OCI-LY1 (cell line): ENCODE data around the gene ACO2.

Experiments used
- H2AFZ ChIP-seq: fragments of 200-600 bp; sonication (generic), shearing (Covaris generic); 2 replicates; pipeline ENCODE4 v1.6.0; 2014; ENCODE audit warnings: antibody characterized with exemption, mild to moderate bottlenecking, low read length
- H3F3A ChIP-seq: fragments of 200-600 bp; sonication (generic), shearing (Covaris generic); 2 replicates; pipeline ENCODE4 v1.6.0; 2014; ENCODE audit warnings: mild to moderate bottlenecking, antibody characterized with exemption, low read length, moderate library complexity; ENCODE audit not compliant: insufficient read depth
- H3K27ac ChIP-seq: fragments of 200-600 bp; sonication (generic); 2 replicates; pipeline ENCODE4 v1.5.1; 2014; ENCODE audit warnings: low read length, mixed run types, mild to moderate bottlenecking, low read depth; ENCODE audit not compliant: poor library complexity, severe bottlenecking
- H3K27me3 ChIP-seq: fragments of 200-600 bp; sonication (generic); 2 replicates; pipeline ENCODE4 v1.6.0; 2014; ENCODE audit warnings: antibody characterized with exemption, mild to moderate bottlenecking, low read length, moderate library complexity; ENCODE audit not compliant: insufficient read depth
- H3K36me3 ChIP-seq: fragments of 200-600 bp; sonication (generic); 2 replicates; pipeline ENCODE4 v1.6.1; 2014; ENCODE audit warnings: mild to moderate bottlenecking, antibody characterized with exemption, low read length, moderate library complexity, mixed read lengths; ENCODE audit not compliant: insufficient read depth
- H3K4me1 ChIP-seq: fragments of 200-600 bp; sonication (generic); 2 replicates; pipeline ENCODE4 v1.5.1; 2014; ENCODE audit warnings: mild to moderate bottlenecking, low read length, moderate library complexity; ENCODE audit not compliant: insufficient read depth, severe bottlenecking
- H3K4me2 ChIP-seq: fragments of 200-600 bp; sonication (generic), shearing (Covaris generic); 2 replicates; pipeline ENCODE4 v1.6.1; 2014; ENCODE audit warnings: low read length
- H3K4me3 ChIP-seq: fragments of 200-600 bp; sonication (generic); 2 replicates; pipeline ENCODE4 v1.5.1; 2014; ENCODE audit warnings: low read length, low read depth, mild to moderate bottlenecking, mixed read lengths; ENCODE audit not compliant: poor library complexity, severe bottlenecking
- H3K79me2 ChIP-seq: fragments of 200-600 bp; shearing (Covaris generic); 2 replicates; pipeline ENCODE4 v1.6.1; 2016; ENCODE audit warnings: mixed run types, low read length, mixed read lengths; ENCODE audit not compliant: insufficient read depth
- H3K9ac ChIP-seq: fragments of 200-600 bp; sonication (generic), shearing (Covaris generic); 2 replicates; pipeline ENCODE4 v1.6.1; 2014; ENCODE audit warnings: mild to moderate bottlenecking, low read length, mixed read lengths
- H3K9me2 ChIP-seq: fragments of 200-600 bp; sonication (generic), shearing (Covaris generic); 2 replicates; pipeline ENCODE4 v1.6.1; 2014; ENCODE audit warnings: low read depth, mild to moderate bottlenecking, low read length, mixed read lengths
- H3K9me3 ChIP-seq: fragments of 200-600 bp; shearing (Covaris generic); 2 replicates; pipeline ENCODE4 v1.6.1; 2014; ENCODE audit warnings: low read length, mixed read lengths
- H4K20me1 ChIP-seq: fragments of 200-600 bp; sonication (generic), shearing (Covaris generic); 2 replicates; pipeline ENCODE4 v1.6.0; 2016; ENCODE audit warnings: mild to moderate bottlenecking, low read length; ENCODE audit not compliant: insufficient read depth
- EZH2 ChIP-seq: fragments of 200-600 bp; sonication (generic), shearing (Covaris generic); IDR thresholded peaks from 2 replicates; pipeline ENCODE4 v1.8.0; 2017; ENCODE audit warnings: borderline replicate concordance, mixed run types, mild to moderate bottlenecking, antibody characterized with exemption, low read length, moderate library complexity, mixed read lengths
- TF ChIP-seq, protein P1 (sequence below): fragments of 200-600 bp; sonication (generic), shearing (Covaris generic); IDR thresholded peaks from 2 replicates; pipeline ENCODE4 v1.5.1; 2017; ENCODE audit warnings: mild to moderate bottlenecking, antibody characterized with exemption, low read length, moderate library complexity, mixed read lengths

The ACO2 gene

DNA sequence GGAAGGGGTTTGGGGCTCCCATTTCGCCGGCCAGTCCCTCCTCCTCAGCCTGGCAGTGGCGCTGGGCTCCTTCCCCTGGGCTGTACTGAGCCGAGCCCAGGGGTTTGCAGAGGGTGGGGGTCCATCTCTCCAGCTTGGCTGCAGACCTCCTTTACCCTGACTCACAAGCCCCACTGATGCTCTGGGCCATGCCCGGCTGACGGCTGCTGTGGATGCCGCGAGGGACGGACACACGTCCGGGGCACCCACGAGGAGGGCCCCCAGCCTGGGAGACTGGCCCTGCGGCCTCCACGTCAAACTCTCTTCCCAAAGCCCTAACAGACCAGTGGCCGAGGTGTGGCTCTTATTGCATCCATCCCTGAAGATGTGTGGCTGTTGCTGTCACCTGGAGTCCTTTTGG, 106.6 kb downstream of the ACO2 start:
- Histone ChIP-seq H3K9me3 (no peaks in the 10 kb centered on the region), H3K9ac (no peak overlapping the region), H3K4me1 (no peaks in the 10 kb centered on the region), H3K27ac (no peak overlapping the region), H3K79me2 (no peaks in the 10 kb centered on the region), H3K9me2 (no peaks in the 10 kb centered on the region), H2AFZ (no peak overlapping the region), H3K27me3 (no peaks in the 10 kb centered on the region), H3K4me3 (no peak overlapping the region), H3F3A (no peaks in the 10 kb centered on the region), H3K4me2 (no peak overlapping the region), H4K20me1 (no peaks in the 10 kb centered on the region), H3K36me3 (peaks cover 9% of the 10 kb centered on the region; the same call in 1 of the 2 replicates)
- TF ChIP-seq, protein P1, sequence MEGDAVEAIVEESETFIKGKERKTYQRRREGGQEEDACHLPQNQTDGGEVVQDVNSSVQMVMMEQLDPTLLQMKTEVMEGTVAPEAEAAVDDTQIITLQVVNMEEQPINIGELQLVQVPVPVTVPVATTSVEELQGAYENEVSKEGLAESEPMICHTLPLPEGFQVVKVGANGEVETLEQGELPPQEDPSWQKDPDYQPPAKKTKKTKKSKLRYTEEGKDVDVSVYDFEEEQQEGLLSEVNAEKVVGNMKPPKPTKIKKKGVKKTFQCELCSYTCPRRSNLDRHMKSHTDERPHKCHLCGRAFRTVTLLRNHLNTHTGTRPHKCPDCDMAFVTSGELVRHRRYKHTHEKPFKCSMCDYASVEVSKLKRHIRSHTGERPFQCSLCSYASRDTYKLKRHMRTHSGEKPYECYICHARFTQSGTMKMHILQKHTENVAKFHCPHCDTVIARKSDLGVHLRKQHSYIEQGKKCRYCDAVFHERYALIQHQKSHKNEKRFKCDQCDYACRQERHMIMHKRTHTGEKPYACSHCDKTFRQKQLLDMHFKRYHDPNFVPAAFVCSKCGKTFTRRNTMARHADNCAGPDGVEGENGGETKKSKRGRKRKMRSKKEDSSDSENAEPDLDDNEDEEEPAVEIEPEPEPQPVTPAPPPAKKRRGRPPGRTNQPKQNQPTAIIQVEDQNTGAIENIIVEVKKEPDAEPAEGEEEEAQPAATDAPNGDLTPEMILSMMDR = no peak
- TF ChIP-seq EZH2 = no peak

DNA sequence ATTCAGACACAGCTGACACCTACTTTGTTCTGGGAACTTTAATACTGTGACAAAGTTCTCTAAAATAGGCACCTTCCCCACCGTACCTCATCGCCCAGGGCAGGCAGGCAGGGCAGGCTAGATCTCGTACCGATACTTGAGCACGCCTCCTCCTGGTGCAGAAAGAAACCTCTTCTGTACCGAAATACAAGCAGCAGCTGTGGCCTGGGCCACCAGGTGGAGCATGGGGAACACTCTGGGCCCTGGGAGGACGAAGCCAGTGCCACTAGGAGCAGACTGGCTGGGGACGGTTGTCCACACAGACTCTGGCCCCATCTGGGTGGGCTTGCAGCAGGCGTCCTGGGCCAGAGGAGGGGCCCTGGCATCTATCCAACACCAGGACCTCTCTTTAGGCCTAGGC, 108.0 kb downstream of the ACO2 start:
- Histone ChIP-seq H3K9me2 (no peaks in the 10 kb centered on the region), H3K79me2 (no peaks in the 10 kb centered on the region), H3K4me2 (no peak overlapping the region)

DNA sequence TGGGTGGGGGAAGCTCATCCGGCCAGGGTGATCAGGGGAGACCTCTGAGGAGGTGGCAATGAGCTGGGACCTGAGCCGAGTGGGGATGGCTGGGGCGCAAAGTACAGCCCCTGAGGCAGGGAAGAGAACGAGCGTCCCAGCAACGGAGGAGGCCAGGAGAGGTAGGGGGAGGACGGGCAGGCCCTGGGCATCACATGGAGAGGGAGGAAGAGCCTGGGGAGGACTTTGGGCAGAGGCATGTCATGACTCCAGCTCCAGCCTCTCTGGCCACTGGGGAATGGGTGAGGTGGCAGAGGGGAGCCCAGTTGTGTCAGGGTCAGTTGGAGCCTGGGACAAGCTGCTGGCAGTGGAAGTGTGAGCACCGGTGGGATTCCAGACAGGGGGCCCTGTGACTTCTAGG, 109.2 kb downstream of the ACO2 start:
- Histone ChIP-seq H3K9me3 (no peaks in the 10 kb centered on the region), H3K27me3 (no peaks in the 10 kb centered on the region), H3K9me2 (no peaks in the 10 kb centered on the region), H3F3A (no peaks in the 10 kb centered on the region), H3K36me3 (peaks cover 16% of the 10 kb centered on the region), H3K4me1 (no peaks in the 10 kb centered on the region), H2AFZ (no peak overlapping the region), H3K27ac (no peak overlapping the region), H3K4me2 (no peak overlapping the region), H3K79me2 (no peaks in the 10 kb centered on the region), H3K9ac (no peak overlapping the region), H3K4me3 (no peak overlapping the region), H4K20me1 (no peaks in the 10 kb centered on the region)
- TF ChIP-seq, protein P1 = no peak
- no peak for TF ChIP-seq EZH2

More for the DNA sequence above, 108.0 kb downstream of the ACO2 start:
- Histone ChIP-seq H3K27ac (no peak overlapping the region), H3K4me3 (no peak overlapping the region), H4K20me1 (no peaks in the 10 kb centered on the region), H3K9me3 (no peaks in the 10 kb centered on the region), H3K36me3 (peaks cover 9% of the 10 kb centered on the region; the same call in 1 of the 2 replicates), H2AFZ (no peak overlapping the region), H3K4me1 (no peaks in the 10 kb centered on the region), H3F3A (no peaks in the 10 kb centered on the region), H3K27me3 (no peaks in the 10 kb centered on the region), H3K9ac (no peak overlapping the region)
- TF ChIP-seq, protein P1 = peak; percentile 89
- TF ChIP-seq EZH2 = no peak
